HEK293T (cell line): Measurements from ENCODE around the gene KIF16B.
A peak's percentile ranks its signal among the peaks of the same experiment; 100 is the strongest.

ENCODE experiments used
- CTCF ChIA-PET: fragments of 350-600 bp; formaldehyde crosslinking; extraction: SDS; loops from one replicate; lab custom pipeline; 2021; ENCODE audit warnings: antibody characterized with exemption, inconsistent platforms; lab: Yijun Ruan, JAX
- POLR2A ChIA-PET: fragments of 350-600 bp; formaldehyde crosslinking; extraction: SDS; loops from one replicate; lab custom pipeline; 2020; ENCODE audit warnings: antibody characterized with exemption, inconsistent platforms; lab: Yijun Ruan, JAX
- DNase-seq: peaks from one replicate; pipeline ENCODE4 v3.0.0; 2012; ENCODE audit warnings: mixed read lengths; ENCODE audit errors: extremely low spot score
- ARNT ChIP-seq: fragments of 450-650 bp; IDR thresholded peaks from 2 replicates; pipeline ENCODE4 v1.6.1; 2017; ENCODE audit warnings: mild to moderate bottlenecking
- BHLHE40 ChIP-seq: fragments of 450-650 bp; IDR thresholded peaks from 2 replicates; pipeline ENCODE4 v1.6.1; 2016; ENCODE audit warnings: mild to moderate bottlenecking, moderate library complexity, borderline replicate concordance
- CTBP1 ChIP-seq: fragments of 450-650 bp; IDR thresholded peaks from 2 replicates; pipeline ENCODE4 v1.6.1; 2016; ENCODE audit warnings: borderline replicate concordance
- ELF4 ChIP-seq: fragments of 450-650 bp; IDR thresholded peaks from 2 replicates; pipeline ENCODE4 v1.6.1; 2017; ENCODE audit warnings: antibody characterized with exemption
- FOXA1 ChIP-seq: fragments of 450-650 bp; IDR thresholded peaks from 2 replicates; pipeline ENCODE4 v1.6.1; 2016; ENCODE audit warnings: mild to moderate bottlenecking
- FOXK2 ChIP-seq: fragments of 450-650 bp; IDR thresholded peaks from 2 replicates; pipeline ENCODE4 v1.6.1; 2016; ENCODE audit warnings: mild to moderate bottlenecking
- FOXM1 ChIP-seq: fragments of 450-650 bp; IDR thresholded peaks from 2 replicates; pipeline ENCODE4 v1.6.1; 2017; ENCODE audit warnings: mild to moderate bottlenecking, borderline replicate concordance
- HDGF ChIP-seq: fragments of 450-650 bp; IDR thresholded peaks from 2 replicates; pipeline ENCODE4 v1.6.1; 2017; ENCODE audit warnings: antibody characterized with exemption, borderline replicate concordance
- L3MBTL2 ChIP-seq: fragments of 450-650 bp; conservative IDR thresholded peaks from 2 replicates; pipeline ENCODE4 v1.6.1; 2016; ENCODE audit warnings: mild to moderate bottlenecking
- LEF1 ChIP-seq: fragments of 450-650 bp; IDR thresholded peaks from 2 replicates; pipeline ENCODE4 v1.6.1; 2017; ENCODE audit warnings: mild to moderate bottlenecking, borderline replicate concordance
- NFRKB ChIP-seq: fragments of 450-650 bp; IDR thresholded peaks from 2 replicates; pipeline ENCODE4 v1.6.1; 2016; ENCODE audit warnings: mild to moderate bottlenecking, moderate library complexity
- PKNOX1 ChIP-seq: fragments of 450-650 bp; IDR thresholded peaks from 2 replicates; pipeline ENCODE4 v1.6.1; 2016
- SP1 ChIP-seq: fragments of 450-650 bp; IDR thresholded peaks from 2 replicates; pipeline ENCODE4 v1.6.1; 2017
- SUZ12 ChIP-seq: fragments of 450-650 bp; IDR thresholded peaks from 2 replicates; pipeline ENCODE4 v1.6.1; 2016; ENCODE audit warnings: mild to moderate bottlenecking
- TARDBP ChIP-seq: fragments of 450-650 bp; IDR thresholded peaks from 2 replicates; pipeline ENCODE4 v1.6.1; 2016
- ZNF384 ChIP-seq: fragments of 450-650 bp; IDR thresholded peaks from 2 replicates; pipeline ENCODE4 v1.6.1; 2016

The KIF16B gene

GRCh38 chr20:16485401-16485800, 87.8 kb downstream of the KIF16B start:
- no peak for TF ChIP-seq FOXA1
- TF ChIP-seq ELF4: no peak
- TF ChIP-seq FOXK2: no peak
- TF ChIP-seq FOXM1: no peak
- TF ChIP-seq PKNOX1: no peak
- no peak for TF ChIP-seq TARDBP
- TF ChIP-seq HDGF: no peak
- no peak for TF ChIP-seq ZNF384
- TF ChIP-seq BHLHE40: no peak
- TF ChIP-seq LEF1: no peak
- TF ChIP-seq L3MBTL2: no peak
- no peak for TF ChIP-seq ARNT
- TF ChIP-seq NFRKB: no peak
- no peak for TF ChIP-seq CTBP1
- POLR2A ChIA-PET: no interaction called here
- DNase-seq: no peak
- CTCF ChIA-PET: no interaction called here

- CTCF ChIA-PET: interaction anchor here (0.6 kb wide), 1 partner anchor 1419 kb away, joined by 3 read pairs; no protein-coding TSS in a partner anchor
- POLR2A ChIA-PET: interaction anchor here (1.6 kb wide), 1 partner anchor 92 kb away, joined by 4 read pairs; no protein-coding TSS in a partner anchor
- TF ChIP-seq HDGF: no peak
- TF ChIP-seq FOXA1: no peak
- TF ChIP-seq ZNF384: no peak
- TF ChIP-seq ELF4: no peak
- no peak for TF ChIP-seq LEF1
- TF ChIP-seq TARDBP: no peak
- no peak for TF ChIP-seq ARNT
- TF ChIP-seq SUZ12: no peak
- no peak for DNase-seq
These were observed 90.2 kb downstream of the KIF16B start for GRCh38 chr20:16483024-16483423.

- no peak for DNase-seq
- TF ChIP-seq L3MBTL2 (no peak), FOXM1 (no peak), ARNT (no peak), TARDBP (no peak), BHLHE40 (no peak), PKNOX1 (no peak), SUZ12 (no peak), SP1 (no peak), FOXK2 (no peak), CTBP1 (no peak), ZNF384 (no peak), NFRKB (no peak), ELF4 (no peak), HDGF (no peak), LEF1 (no peak), FOXA1 (no peak)
- ChIA-PET POLR2A (interaction anchor here (1.6 kb wide), 1 partner anchor 93 kb away, joined by 4 read pairs; no protein-coding TSS in a partner anchor), CTCF (interaction anchor here (0.6 kb wide), 1 partner anchor 332 kb away, joined by 3 read pairs; no protein-coding TSS in a partner anchor)
These were observed 91.3 kb downstream of the KIF16B start for GRCh38 chr20:16481977-16482376.

- no peak for TF ChIP-seq PKNOX1
- no peak for TF ChIP-seq CTBP1
- TF ChIP-seq FOXM1: no peak
- TF ChIP-seq BHLHE40: no peak
- no peak for TF ChIP-seq ZNF384
- TF ChIP-seq FOXK2: no peak
- no peak for TF ChIP-seq FOXA1
- no peak for TF ChIP-seq NFRKB
- TF ChIP-seq SP1: no peak
- no peak for TF ChIP-seq SUZ12
- TF ChIP-seq ARNT: no peak
- TF ChIP-seq ELF4: no peak
- TF ChIP-seq HDGF: no peak
- no peak for TF ChIP-seq L3MBTL2
- no peak for TF ChIP-seq LEF1
- no peak for TF ChIP-seq TARDBP
- ChIA-PET CTCF (no interaction called here), POLR2A (no interaction called here)
- DNase-seq: no peak
These were observed 93.6 kb downstream of the KIF16B start for GRCh38 chr20:16479666-16480065.

GRCh38 chr20:16477632-16478031, 95.6 kb downstream of the KIF16B start:
- CTCF ChIA-PET: no interaction called here
- POLR2A ChIA-PET: no interaction called here
- no peak for TF ChIP-seq LEF1
- no peak for TF ChIP-seq TARDBP
- TF ChIP-seq SUZ12: no peak
- no peak for TF ChIP-seq FOXM1
- no peak for TF ChIP-seq PKNOX1
- TF ChIP-seq ARNT: no peak
- DNase-seq: no peak

GRCh38 chr20:16476032-16476431, 97.2 kb downstream of the KIF16B start:
- TF ChIP-seq ARNT (no peak), SP1 (no peak), PKNOX1 (no peak), NFRKB (no peak), TARDBP (no peak), BHLHE40 (no peak), ELF4 (no peak), FOXM1 (no peak), CTBP1 (no peak)
- ChIA-PET CTCF (interaction anchor here (0.8 kb wide), 1 partner anchor 16 kb away, joined by 3 read pairs; no protein-coding TSS in a partner anchor), POLR2A (no interaction called here)
- DNase-seq: peak; percentile 39
